GM23338 (cell line): ENCODE results near the gene CSPG5. TPM values are rescaled to one million over a fixed set of nuclear protein-coding genes. Genes with fewer than 3 reads are reported as not detected.

ENCODE experiments used
- ATAC-seq: fragments of 200-7000 bp; cut with Tn5 transposase; 3 replicates; pipeline ENCODE4 v1.9.1; 2020
- DNase-seq: peaks from one replicate; pipeline ENCODE4 v3.0.0-alpha.2; 2015; ENCODE audit warnings: low spot score
- H2AFZ ChIP-seq: fragments of 200-600 bp; sonication (generic); 2 replicates; pipeline ENCODE4 v1.8.0; 2016; ENCODE audit warnings: antibody characterized with exemption, mild to moderate bottlenecking, moderate library complexity
- H3F3A ChIP-seq: fragments of 200-600 bp; sonication (generic); replicated peaks from 2 replicates; pipeline ENCODE4 v1.8.0; 2017; ENCODE audit warnings: antibody characterized with exemption, mixed run types, low read depth
- H3K27ac ChIP-seq: fragments of 200-600 bp; sonication (generic); 2 replicates; pipeline ENCODE4 v1.6.1; 2016; ENCODE audit warnings: low read depth
- H3K27me3 ChIP-seq: fragments of 200-600 bp; sonication (generic); 2 replicates; pipeline ENCODE4 v1.8.0; 2016; ENCODE audit warnings: mild to moderate bottlenecking, mixed run types, moderate library complexity; ENCODE audit not compliant: insufficient read depth
- H3K36me3 ChIP-seq: fragments of 200-600 bp; sonication (generic); 2 replicates; pipeline ENCODE4 v1.8.0; 2016; ENCODE audit warnings: mild to moderate bottlenecking; ENCODE audit not compliant: insufficient read depth
- H3K4me1 ChIP-seq: fragments of 200-600 bp; sonication (generic); 2 replicates; pipeline ENCODE4 v1.8.0; 2016; ENCODE audit warnings: mild to moderate bottlenecking, moderate library complexity; ENCODE audit not compliant: insufficient read depth
- H3K4me2 ChIP-seq: fragments of 200-600 bp; sonication (generic); 2 replicates; pipeline ENCODE4 v1.7.1; 2017; ENCODE audit warnings: mixed run types
- H3K4me3 ChIP-seq: fragments of 200-600 bp; sonication (generic); 2 replicates; pipeline ENCODE4 v1.6.1; 2016; ENCODE audit warnings: mixed run types
- H3K79me2 ChIP-seq: fragments of 200-600 bp; sonication (generic); replicated peaks from 2 replicates; pipeline ENCODE4 v1.8.0; 2017; ENCODE audit warnings: mild to moderate bottlenecking; ENCODE audit not compliant: insufficient read depth
- H3K9me2 ChIP-seq: fragments of 200-600 bp; sonication (generic); 2 replicates; pipeline ENCODE4 v1.8.0; 2017; ENCODE audit not compliant: insufficient read depth
- H4K20me1 ChIP-seq: fragments of 200-600 bp; sonication (generic); replicated peaks from 2 replicates; pipeline ENCODE4 v1.8.0; 2017; ENCODE audit warnings: mild to moderate bottlenecking; ENCODE audit not compliant: insufficient read depth
- H3K27ac Mint-ChIP-seq: 2 replicates; pipeline ENCODE4 v1.8.0; 2020; ENCODE audit warnings: inconsistent platforms, mild to moderate bottlenecking, moderate library complexity, mixed read lengths
- H3K27me3 Mint-ChIP-seq: 3 replicates; pipeline ENCODE4 v1.8.0; 2022; ENCODE audit warnings: low read depth, mild to moderate bottlenecking, moderate library complexity, mixed read lengths, inconsistent platforms; ENCODE audit not compliant: insufficient read depth, poor library complexity
- H3K36me3 Mint-ChIP-seq: 3 replicates; pipeline ENCODE4 v1.8.0; 2021; ENCODE audit warnings: low read depth, mild to moderate bottlenecking, inconsistent platforms, moderate library complexity, mixed read lengths
- H3K4me1 Mint-ChIP-seq: 3 replicates; pipeline ENCODE4 v1.8.0; 2020; ENCODE audit warnings: mild to moderate bottlenecking, inconsistent platforms, mixed read lengths
- H3K4me3 Mint-ChIP-seq: 3 replicates; pipeline ENCODE4 v1.8.0; 2021; ENCODE audit warnings: moderate library complexity, mild to moderate bottlenecking, inconsistent platforms, mixed read lengths
- H3K9me3 Mint-ChIP-seq: 3 replicates; pipeline ENCODE4 v1.8.0; 2020; ENCODE audit warnings: moderate library complexity, mild to moderate bottlenecking, inconsistent platforms, mixed read lengths
- CREB1 ChIP-seq: fragments of 250-450 bp; sonication (Bioruptor Pico); IDR thresholded peaks from 2 replicates; pipeline ENCODE4 v1.5.0; 2020; ENCODE audit warnings: low read depth, mild to moderate bottlenecking, moderate library complexity
- CTCF ChIP-seq, 2 experiments: fragments of 200-600 bp in 1 of 2; sonication (generic) in 1 of 2; conservative IDR thresholded peaks; 2 replicates each; pipeline versions ENCODE4 v1.5.1 to v1.6.1; 2016 to 2017; ENCODE audit warnings: antibody characterized with exemption in 2 of 2, low read depth in 2 of 2, mild to moderate bottlenecking in 2 of 2, moderate library complexity in 1 of 2
- ETS1 ChIP-seq: IDR thresholded peaks from 2 replicates; pipeline ENCODE4 v1.6.1; 2016; ENCODE audit warnings: antibody characterized with exemption
- EZH2 ChIP-seq: fragments of 200-600 bp; sonication (generic); IDR thresholded peaks from one replicate; pipeline ENCODE4 v1.8.0; 2017; ENCODE audit warnings: antibody characterized with exemption, mild to moderate bottlenecking, low read depth; ENCODE audit not compliant: unreplicated experiment
- EZH2phosphoT487 ChIP-seq: fragments of 200-600 bp; sonication (generic); IDR thresholded peaks from one replicate; pipeline ENCODE4 v1.8.1; 2018; ENCODE audit warnings: antibody characterized with exemption; ENCODE audit not compliant: unreplicated experiment
- JUNB ChIP-seq: IDR thresholded peaks from one replicate; pipeline ENCODE4 v1.6.1; 2016; ENCODE audit warnings: antibody characterized with exemption; ENCODE audit not compliant: unreplicated experiment
- NANOG ChIP-seq: IDR thresholded peaks from 2 replicates; pipeline ENCODE4 v1.6.1; 2016; ENCODE audit warnings: antibody characterized with exemption, borderline replicate concordance
- POLR2AphosphoS5 ChIP-seq: IDR thresholded peaks from 2 replicates; pipeline ENCODE4 v1.6.1; 2016; ENCODE audit warnings: antibody characterized with exemption, low read depth
- REST ChIP-seq: IDR thresholded peaks from one replicate; pipeline ENCODE4 v1.6.1; 2018; ENCODE audit warnings: antibody characterized with exemption; ENCODE audit not compliant: unreplicated experiment
- STAT1 ChIP-seq: IDR thresholded peaks from one replicate; pipeline ENCODE4 v1.6.1; 2016; ENCODE audit warnings: antibody characterized with exemption; ENCODE audit not compliant: unreplicated experiment
- ZNF114 ChIP-seq: fragments of 250-450 bp; sonication (Bioruptor Pico); IDR thresholded peaks from 2 replicates; pipeline ENCODE4 v1.5.0; 2020; ENCODE audit warnings: mild to moderate bottlenecking, moderate library complexity
- polyA plus RNA-seq: library from polyadenylated mRNA; unstranded; fragments of >200 nt; fragmentation: Nextera tagmentation; extraction: Ambion mirVana; gene quantifications from 2 replicates; pipeline ENCODE4 v1.2.1, GENCODE V29; 2016
- total RNA-seq: library from RNA; depleted of rRNA; stranded (reverse); fragments of >200 nt; shearing (Covaris generic); gene quantifications from 2 replicates; pipeline ENCODE4 v1.2.3, GENCODE V29; 2014

The CSPG5 gene
- total and polyA plus RNA-seq, 2 experiments from 2014 or later: 0.86 to 4.3 TPM

GRCh38 chr3:47523310-47524073, 55.2 kb downstream of the CSPG5 start (continued):
- no peak for TF ChIP-seq STAT1
- TF ChIP-seq POLR2AphosphoS5: no peak
- no peak for TF ChIP-seq EZH2
- TF ChIP-seq ZNF114 (CRISPR knock-in tag): no peak
- no peak for TF ChIP-seq JUNB

- TF ChIP-seq JUNB (no peak), CTCF (conservative IDR thresholded peaks at IDR 0.05; ENCODE audit: low read depth in 2 of 2) (peak; percentile 89 to 97)
- Histone ChIP-seq H3K4me1 (peaks cover 11% of the 10 kb centered on the region), H3F3A (peaks cover 9% of the 10 kb centered on the region), H3K36me3 (no peaks in the 10 kb centered on the region), H3K4me2 (no peak overlapping the region), H3K27ac (no peak overlapping the region), H4K20me1 (no peaks in the 10 kb centered on the region), H3K79me2 (no peaks in the 10 kb centered on the region), H2AFZ (peak overlapping the region; percentile 96), H3K9me2 (no peaks in the 10 kb centered on the region), H3K27me3 (peaks cover 14% of the 10 kb centered on the region), H3K4me3 (no peak overlapping the region)
- no peak overlapping the region for H3K27ac Mint-ChIP-seq
- H3K4me1 Mint-ChIP-seq: peaks cover 15% of the 10 kb centered on the region
- DNase-seq: peak; percentile 96
- H3K4me3 Mint-ChIP-seq: no peak overlapping the region
- no peaks in the 10 kb centered on the region; the same call in 2 of the 3 replicates for H3K9me3 Mint-ChIP-seq
- peak; percentile 89 for ATAC-seq
- no peaks in the 10 kb centered on the region for H3K36me3 Mint-ChIP-seq
- peaks cover 26% of the 10 kb centered on the region for H3K27me3 Mint-ChIP-seq
Measured at GRCh38 chr3:47522082-47522987, 56.3 kb downstream of the CSPG5 start.

GRCh38 chr3:47520756-47521155, 57.9 kb downstream of the CSPG5 start:
- peaks cover 15% of the 10 kb centered on the region for H3K4me1 Mint-ChIP-seq
- peak overlapping the region; percentile 84 for H2AFZ ChIP-seq
- peaks cover 14% of the 10 kb centered on the region for H3K27me3 ChIP-seq
- H3K4me3 ChIP-seq: no peak overlapping the region
- no peak overlapping the region for H3K27ac Mint-ChIP-seq
- H3F3A ChIP-seq: peaks cover 9% of the 10 kb centered on the region
- DNase-seq (peak; percentile 30), ATAC-seq (peak; percentile 32)
- no peaks in the 10 kb centered on the region for H3K36me3 Mint-ChIP-seq
- no peaks in the 10 kb centered on the region for H4K20me1 ChIP-seq
- H3K27me3 Mint-ChIP-seq: peaks cover 28% of the 10 kb centered on the region
- H3K9me3 Mint-ChIP-seq: no peaks in the 10 kb centered on the region; the same call in 2 of the 3 replicates
- 0 out of 2 replicates have a peak overlapping the region, but pooled peaks have one; percentile 45 for H3K4me2 ChIP-seq
- H3K79me2 ChIP-seq: no peaks in the 10 kb centered on the region
- peaks cover 11% of the 10 kb centered on the region for H3K4me1 ChIP-seq
- H3K9me2 ChIP-seq: no peaks in the 10 kb centered on the region
- H3K4me3 Mint-ChIP-seq: no peak overlapping the region
- H3K36me3 ChIP-seq: no peaks in the 10 kb centered on the region
- no peak overlapping the region for H3K27ac ChIP-seq
- TF ChIP-seq CREB1 (CRISPR knock-in tag) (no peak), EZH2phosphoT487 (no peak), POLR2AphosphoS5 (no peak), STAT1 (no peak), ETS1 (no peak), NANOG (no peak), CTCF (conservative IDR thresholded peaks at IDR 0.05; ENCODE audit: low read depth in 2 of 2) (no peak), REST (no peak), JUNB (no peak)
